GM18508 (cell line): ENCODE measurements around the gene MKX.

Source experiments
- ATAC-seq: cut with Tn5 transposase; IDR thresholded peaks from one replicate; pipeline ENCODE4 v1.9.1; 2021; ENCODE audit warnings: moderate number of reproducible peaks; ENCODE audit not compliant: insufficient read depth, unreplicated experiment

MKX gene

GRCh38 chr10:27745732-27746396 is at the start of gene MKX:
Gene MKX, minus strand, starts transcription at chr10:27745819. Its CDS starts 2,404 bp downstream, at chr10:27743415.
- ATAC-seq = no peak

- ATAC-seq = no peak
Measured at GRCh38 chr10:27794157-27794556, 48.5 kb upstream of the MKX start.

GRCh38 chr10:27792216-27792615 is 46.6 kb upstream of the MKX start:
- ATAC-seq = no peak

GRCh38 chr10:27784272-27784671 is 38.7 kb upstream of the MKX start:
- ATAC-seq = no peak

GRCh38 chr10:27783660-27784059 is 38.0 kb upstream of the MKX start:
- no peak for ATAC-seq

GRCh38 chr10:27779462-27780015 is 33.9 kb upstream of the MKX start:
- ATAC-seq = no peak

- ATAC-seq = no peak
Measured at GRCh38 chr10:27774831-27775230, 29.2 kb upstream of the MKX start.

GRCh38 chr10:27771231-27771630 is 25.6 kb upstream of the MKX start:
- no peak for ATAC-seq

- no peak for ATAC-seq
Measured at GRCh38 chr10:27770181-27770580, 24.6 kb upstream of the MKX start.

GRCh38 chr10:27760867-27761266 is 15.2 kb upstream of the MKX start:
- ATAC-seq = no peak

- no peak for ATAC-seq
Measured at GRCh38 chr10:27759483-27760272, 14.1 kb upstream of the MKX start.

- ATAC-seq = no peak
Measured at GRCh38 chr10:27752673-27753237, 7.1 kb upstream of the MKX start.

GRCh38 chr10:27748601-27749000 is 3.0 kb upstream of the MKX start:
- ATAC-seq = no peak

- ATAC-seq = no peak
Measured at GRCh38 chr10:27747096-27747451, 1.5 kb upstream of the MKX start.

GRCh38 chr10:27746397-27747095 is 927 bp upstream of the MKX start:
- ATAC-seq = no peak

- no peak for ATAC-seq
Measured at GRCh38 chr10:27744802-27745731, 552 bp downstream of the MKX start.

- ATAC-seq = no peak
Measured at GRCh38 chr10:27743877-27744801, 1.5 kb downstream of the MKX start.

GRCh38 chr10:27743012-27743876 is 2.4 kb downstream of the MKX start:
- ATAC-seq = no peak
